Right ventricle myocardium inferior (tissue), 1 donor: ENCODE data around the gene PDCD1. TPM values are rescaled to one million over a fixed set of nuclear protein-coding genes. Genes with fewer than 3 reads are reported as not detected.
A peak's percentile ranks its signal among the peaks of the same experiment; 100 is the strongest.

Experiments
- ATAC-seq: fragments of 200-7000 bp; cut with Tn5 transposase; one replicate; pipeline ENCODE4 v1.9.1; 2020; ENCODE audit warnings: mild to moderate bottlenecking, moderate library complexity
- DNase-seq: peaks from one replicate; pipeline ENCODE4 v3.0.0; 2021; ENCODE audit errors: missing footprints
- intact Hi-C: fragments of 100-400 bp; cut with DNase I; formaldehyde crosslinking; loops from one replicate; pipeline ENCODE4 v1.11.0; 2022
- total RNA-seq: library from RNA; stranded (reverse); fragmentation: NEBNext Ultra II Directional; extraction: Animal tissue kit (Norgen Biotek cat#: 25700); gene quantifications from one replicate; pipeline ENCODE4 v1.2.1, GENCODE V29; 2021
- donor health status: DM: no; HTN: yes; CAD: no; lungs with severe emphysema.

Gene PDCD1
- total RNA-seq, 1 donor from 2014 or later = 1.2 TPM

- no peak for ATAC-seq
- intact Hi-C loops = no loop called here
- DNase-seq = no peak
These were observed 332 bp upstream of the PDCD1 start for GRCh38 chr2:241859017-241859435.

DNA sequence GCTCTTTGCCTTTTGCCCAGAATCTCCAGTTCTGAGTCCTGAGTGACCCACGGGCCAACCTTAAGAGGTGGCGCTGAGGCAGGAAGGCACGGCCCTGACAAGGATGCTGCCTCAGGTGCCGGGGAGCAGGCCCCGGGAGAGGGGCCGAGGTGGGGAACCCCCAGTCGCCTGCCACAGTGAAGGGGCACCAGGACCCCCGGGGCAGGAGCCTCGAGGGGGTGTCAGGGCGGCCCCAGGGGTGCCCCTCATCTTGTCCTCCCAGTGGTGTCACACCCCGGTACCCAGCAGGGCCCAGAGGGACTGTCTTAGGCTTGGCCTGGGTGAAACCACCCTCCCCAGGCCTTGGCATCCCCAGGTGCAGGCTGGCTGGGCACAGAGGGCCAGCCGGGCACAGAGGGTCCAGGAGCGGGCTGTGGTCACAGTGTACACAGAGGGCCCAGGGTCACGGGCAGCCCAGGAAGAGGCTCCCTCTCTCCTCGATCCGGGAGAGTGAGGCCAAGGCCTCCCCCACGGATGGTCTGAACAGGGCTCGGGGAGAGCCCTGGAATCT lies 1.0 kb downstream of the PDCD1 start:
- ATAC-seq (no peak), DNase-seq (peak; percentile 59)
- intact Hi-C loops = no loop called here

- ATAC-seq (no peak), DNase-seq (peak; percentile 34)
- intact Hi-C loops = no loop called here
These were observed 1.6 kb downstream of the PDCD1 start for GRCh38 chr2:241857041-241857541.

- DNase-seq (peak; percentile 58), ATAC-seq (no peak)
- intact Hi-C loops = no loop called here
These were observed 2.7 kb downstream of the PDCD1 start for GRCh38 chr2:241855888-241856422.

- no peak for ATAC-seq
- intact Hi-C loops = no loop called here
- DNase-seq = peak; percentile 64
These were observed 3.3 kb downstream of the PDCD1 start for GRCh38 chr2:241855245-241855887.

- peak; percentile 15 for ATAC-seq
- peak; percentile 61 for DNase-seq
- intact Hi-C loops = no loop called here
These were observed 4.1 kb downstream of the PDCD1 start for GRCh38 chr2:241854342-241855244.

DNA sequence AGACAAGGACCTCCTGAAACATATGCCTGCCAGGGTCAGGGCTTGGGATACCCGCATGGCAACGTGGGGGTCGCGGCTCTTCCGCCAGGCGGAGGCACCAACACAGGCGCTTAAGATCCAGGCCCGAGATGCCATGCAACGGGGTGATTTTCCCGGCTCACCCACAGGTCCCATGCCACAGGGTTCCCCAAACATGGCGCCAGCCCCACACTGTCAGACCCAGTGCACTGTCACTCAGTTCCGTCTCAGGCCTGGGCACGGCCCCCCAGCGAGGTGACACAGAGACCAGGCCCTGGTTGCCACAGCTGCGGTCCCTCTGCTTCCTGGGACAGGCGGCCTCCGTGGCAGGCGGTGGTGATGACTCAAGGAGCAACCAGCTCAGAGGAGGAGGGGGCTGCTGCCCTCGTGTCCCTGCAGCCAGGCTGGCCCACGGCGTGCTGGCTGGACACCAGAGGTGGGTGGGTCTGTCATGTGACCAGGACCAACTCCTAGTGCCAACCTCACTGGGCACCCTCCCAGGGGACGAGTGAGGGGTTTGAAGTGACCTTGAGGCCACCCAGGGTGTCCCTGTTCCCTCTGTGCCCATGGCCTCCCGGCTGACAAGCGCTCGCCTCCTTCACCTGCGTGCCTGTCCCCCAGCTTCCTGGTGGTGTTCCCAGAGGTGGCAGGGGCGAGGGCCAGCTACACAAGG lies 4.9 kb downstream of the PDCD1 start:
- DNase-seq (peak; percentile 69), ATAC-seq (peak; percentile 26)
- intact Hi-C loops = no loop called here

GRCh38 chr2:241852981-241853631 lies 5.6 kb downstream of the PDCD1 start:
- intact Hi-C loops = no loop called here

GRCh38 chr2:241852116-241852980 lies 6.3 kb downstream of the PDCD1 start:
- intact Hi-C loops = no loop called here
- ATAC-seq (no peak), DNase-seq (no peak)

More at GRCh38 chr2:241852981-241853631, 5.6 kb downstream of the PDCD1 start:
- DNase-seq = peak; percentile 41
- ATAC-seq = no peak

GRCh38 chr2:241851325-241852115 lies 7.2 kb downstream of the PDCD1 start:
- intact Hi-C loops = no loop called here
- ATAC-seq (no peak), DNase-seq (peak; percentile 48)

DNA sequence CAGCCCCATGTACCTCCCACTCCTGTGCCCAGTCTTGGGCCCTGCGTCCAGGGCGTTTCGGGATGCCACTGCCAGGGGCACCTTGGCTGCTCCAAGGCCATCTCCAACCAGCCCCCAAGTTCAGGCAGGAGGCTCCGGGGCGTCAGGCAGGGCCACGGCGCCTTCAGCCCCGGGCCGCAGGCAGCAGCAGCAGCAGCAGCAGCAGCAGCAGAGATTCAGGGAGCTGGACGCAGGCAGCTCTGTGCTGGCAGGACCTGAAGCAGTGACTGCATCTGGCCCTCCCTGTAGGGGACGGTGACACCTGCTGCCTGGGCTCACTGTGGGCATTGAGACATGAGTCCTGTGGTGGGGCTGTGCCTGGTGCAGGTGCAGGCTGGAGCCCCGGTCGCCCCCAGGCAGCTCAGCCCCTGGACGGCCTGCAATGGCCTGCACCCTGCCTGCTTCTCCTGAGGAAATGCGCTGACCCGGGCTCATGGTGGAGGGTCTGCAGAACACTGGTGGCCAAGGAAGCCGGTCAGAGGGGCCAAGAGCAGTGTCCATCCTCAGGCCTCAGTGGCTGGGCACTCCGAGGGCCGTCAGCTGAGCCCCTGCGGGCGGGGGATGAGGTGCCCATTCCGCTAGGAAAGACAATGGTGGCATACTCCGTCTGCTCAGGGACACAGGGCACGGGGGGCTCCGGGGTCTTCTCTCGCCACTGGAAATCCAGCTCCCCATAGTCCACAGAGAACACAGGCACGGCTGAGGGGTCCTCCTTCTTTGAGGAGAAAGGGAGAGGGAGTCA lies 8.0 kb downstream of the PDCD1 start:
- DNase-seq (peak; percentile 45), ATAC-seq (no peak)
- intact Hi-C loops = no loop called here

DNA sequence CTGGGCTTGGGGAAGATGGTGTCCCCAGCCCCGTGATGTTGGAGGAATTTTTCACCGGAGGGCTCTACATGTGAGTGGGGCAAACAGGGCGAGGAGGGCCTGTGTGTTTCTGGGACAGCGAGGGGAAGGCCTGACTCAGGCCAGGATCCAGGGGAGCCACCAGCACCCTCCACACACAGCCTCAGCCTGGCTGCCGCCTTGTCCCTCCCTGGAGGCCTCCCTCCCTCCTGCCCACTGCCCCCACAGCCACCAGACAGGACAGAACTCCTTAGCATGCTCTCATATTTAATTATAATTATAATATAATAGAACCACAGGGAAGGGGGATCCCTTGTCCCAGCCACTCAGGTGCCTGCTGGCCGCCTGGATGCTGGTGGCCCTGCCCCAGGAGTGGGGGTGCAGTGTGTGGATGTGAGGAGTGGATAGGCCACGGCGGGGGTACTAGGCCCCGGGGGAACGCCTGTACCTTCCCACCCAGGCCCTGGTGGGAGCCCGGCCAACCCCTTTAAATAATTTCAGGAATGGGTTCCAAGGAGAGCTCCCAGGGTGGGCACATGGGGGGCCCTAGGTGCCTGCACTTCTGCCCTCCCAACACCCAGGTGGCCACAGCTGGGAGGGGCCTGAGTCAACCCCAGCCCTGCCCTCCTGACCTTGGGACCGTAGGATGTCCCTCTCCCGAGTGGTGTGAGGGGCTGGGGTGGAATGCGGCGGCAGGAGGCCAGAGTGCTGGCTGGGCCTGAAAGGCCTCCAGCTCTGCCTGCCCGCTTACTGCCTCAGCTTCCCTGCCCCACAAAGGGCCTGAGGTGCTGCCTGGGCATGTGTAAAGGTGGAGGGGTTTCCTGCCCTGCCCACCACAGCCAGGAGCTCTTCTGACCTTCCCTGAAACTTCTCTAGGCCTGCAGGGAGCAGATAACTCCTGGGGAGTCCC lies 8.8 kb downstream of the PDCD1 start:
- intact Hi-C loops = no loop called here
- ATAC-seq = no peak
- DNase-seq = peak; percentile 58

DNA sequence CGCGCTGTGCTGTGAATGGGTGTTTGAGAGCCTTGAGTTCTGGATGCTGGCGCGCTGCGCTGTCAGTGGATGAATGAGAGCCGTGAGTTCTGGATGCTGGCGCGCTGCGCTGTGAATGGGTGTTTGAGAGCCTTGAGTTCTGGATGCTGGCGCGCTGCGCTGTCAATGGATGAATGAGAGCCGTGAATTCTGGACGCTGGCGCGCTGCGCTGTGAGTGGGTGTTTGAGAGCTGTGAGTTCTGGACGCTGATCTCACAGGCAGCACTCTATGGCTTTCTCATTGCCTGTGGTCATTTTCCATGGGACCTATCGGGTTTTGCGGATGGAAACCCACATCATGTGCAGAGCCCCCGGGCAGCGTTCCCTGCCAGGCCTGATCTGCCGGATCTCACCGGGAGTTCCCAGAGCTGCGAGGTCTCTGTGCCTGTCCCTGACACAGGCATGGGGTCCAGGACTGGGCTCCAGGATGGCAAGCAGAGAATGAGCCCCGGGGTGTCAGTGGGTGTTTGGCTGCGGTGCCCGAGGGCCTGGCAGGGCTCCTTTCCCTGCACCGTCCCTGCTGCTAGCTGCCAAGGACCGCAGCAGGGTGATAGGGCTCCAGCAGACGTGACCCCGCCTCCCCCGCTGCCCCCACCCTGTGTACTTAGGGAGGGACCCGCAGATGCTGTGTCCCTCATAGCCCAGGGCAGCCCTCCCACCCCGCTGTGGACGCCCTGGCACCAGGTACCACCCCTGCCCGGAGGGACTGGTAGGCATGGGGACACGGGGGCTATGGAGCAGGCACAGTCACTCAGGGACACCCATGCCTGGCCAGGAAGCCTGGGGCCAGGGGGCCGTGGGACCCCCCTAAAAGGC lies 9.7 kb downstream of the PDCD1 start:
- intact Hi-C loops = no loop called here
- DNase-seq (peak; percentile 48), ATAC-seq (no peak)

- ATAC-seq = no peak
- DNase-seq = no peak
- intact Hi-C loops = no loop called here
These were observed 12.3 kb downstream of the PDCD1 start for GRCh38 chr2:241846406-241846805.
